DMS153 treated with DMSO at 0.1 percent for 48 hours (cell line): ENCODE data around the gene SFRP2.

Source experiments
- DNase-seq: peaks from one replicate; lab custom pipeline; 2025; ENCODE audit not compliant: unreplicated experiment; lab: John Stamatoyannopoulos, UW

The SFRP2 gene

GRCh38 chr4:153788413-153789276, at the start of gene SFRP2:
TSS of gene SFRP2 (minus strand) at chr4:153789083. CDS start at chr4:153788835, 248 bp downstream.
- DNase-seq, result no peak

GRCh38 chr4:153838564-153838963, 49.7 kb upstream of the SFRP2 start:
- DNase-seq, result no peak

GRCh38 chr4:153834901-153835300, 46.0 kb upstream of the SFRP2 start:
- DNase-seq, result no peak

- no peak for DNase-seq
Measured at GRCh38 chr4:153832720-153833287, 43.9 kb upstream of the SFRP2 start.

- DNase-seq, result no peak
Measured at GRCh38 chr4:153832054-153832453, 43.2 kb upstream of the SFRP2 start.

- no peak for DNase-seq
Measured at GRCh38 chr4:153831245-153831644, 42.4 kb upstream of the SFRP2 start.

GRCh38 chr4:153825691-153826090, 36.8 kb upstream of the SFRP2 start:
- no peak for DNase-seq

- DNase-seq, result no peak
Measured at GRCh38 chr4:153825126-153825525, 36.2 kb upstream of the SFRP2 start.

- DNase-seq, result no peak
Measured at GRCh38 chr4:153824501-153824900, 35.6 kb upstream of the SFRP2 start.

- DNase-seq, result no peak
Measured at GRCh38 chr4:153823483-153823882, 34.6 kb upstream of the SFRP2 start.

- no peak for DNase-seq
Measured at GRCh38 chr4:153822316-153822715, 33.4 kb upstream of the SFRP2 start.

- DNase-seq, result no peak
Measured at GRCh38 chr4:153817466-153817865, 28.6 kb upstream of the SFRP2 start.

- no peak for DNase-seq
Measured at GRCh38 chr4:153816542-153816941, 27.7 kb upstream of the SFRP2 start.

GRCh38 chr4:153814789-153815188, 25.9 kb upstream of the SFRP2 start:
- no peak for DNase-seq

- DNase-seq, result no peak
Measured at GRCh38 chr4:153809916-153810810, 21.3 kb upstream of the SFRP2 start.

- DNase-seq, result no peak
Measured at GRCh38 chr4:153809307-153809706, 20.4 kb upstream of the SFRP2 start.

- DNase-seq, result no peak
Measured at GRCh38 chr4:153808175-153808574, 19.3 kb upstream of the SFRP2 start.

- no peak for DNase-seq
Measured at GRCh38 chr4:153806073-153806472, 17.2 kb upstream of the SFRP2 start.

GRCh38 chr4:153804722-153805121, 15.8 kb upstream of the SFRP2 start:
- no peak for DNase-seq

GRCh38 chr4:153799694-153800074, 10.8 kb upstream of the SFRP2 start:
- no peak for DNase-seq

GRCh38 chr4:153798901-153799693, 10.2 kb upstream of the SFRP2 start:
- DNase-seq, result no peak
